KOPT-K1 (cell line): Measurements from ENCODE around the gene MST1.

Experiments used
- H3K27ac ChIP-seq: fragments of 200-600 bp; sonication (generic); 2 replicates; pipeline ENCODE4 v1.5.1; 2016; ENCODE audit warnings: antibody characterized with exemption, mild to moderate bottlenecking, low read depth, low read length; ENCODE audit not compliant: poor library complexity, severe bottlenecking
- H3K36me3 ChIP-seq: fragments of 200-600 bp; sonication (generic); 2 replicates; pipeline ENCODE4 v1.5.1; 2017; ENCODE audit warnings: antibody characterized with exemption, mild to moderate bottlenecking, low read length, moderate library complexity; ENCODE audit not compliant: insufficient read depth
- H3K9me3 ChIP-seq: fragments of 200-600 bp; sonication (generic); 2 replicates; pipeline ENCODE4 v1.5.1; 2017; ENCODE audit warnings: antibody characterized with exemption, low read length, mild to moderate bottlenecking; ENCODE audit not compliant: insufficient read depth, poor library complexity, severe bottlenecking

Gene MST1

DNA sequence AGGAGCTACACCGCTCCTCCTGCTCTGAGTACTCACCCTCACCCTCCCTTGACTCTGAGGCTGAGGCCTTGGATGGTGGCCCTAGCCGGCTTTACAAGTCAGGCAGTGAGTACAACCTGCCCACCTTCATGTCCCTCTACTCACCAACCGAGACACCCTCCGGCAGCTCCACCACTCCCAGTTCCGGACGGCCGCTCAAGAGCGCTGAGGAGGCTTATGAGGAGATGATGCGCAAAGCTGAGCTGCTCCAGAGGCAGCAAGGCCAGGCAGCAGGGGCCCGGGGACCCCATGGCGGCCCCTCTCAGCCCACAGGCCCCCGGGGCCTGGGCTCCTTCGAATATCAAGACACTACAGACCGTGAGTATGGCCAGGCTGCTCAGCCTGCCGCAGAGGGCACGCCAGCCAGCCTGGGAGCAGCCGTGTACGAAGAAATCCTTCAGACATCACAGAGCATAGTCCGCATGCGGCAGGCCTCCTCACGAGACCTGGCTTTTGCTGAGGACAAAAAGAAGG lies 36.3 kb downstream of the MST1 start:
- Histone ChIP-seq H3K36me3 (no peaks in the 10 kb centered on the region), H3K9me3 (no peaks in the 10 kb centered on the region), H3K27ac (no peak overlapping the region)

DNA sequence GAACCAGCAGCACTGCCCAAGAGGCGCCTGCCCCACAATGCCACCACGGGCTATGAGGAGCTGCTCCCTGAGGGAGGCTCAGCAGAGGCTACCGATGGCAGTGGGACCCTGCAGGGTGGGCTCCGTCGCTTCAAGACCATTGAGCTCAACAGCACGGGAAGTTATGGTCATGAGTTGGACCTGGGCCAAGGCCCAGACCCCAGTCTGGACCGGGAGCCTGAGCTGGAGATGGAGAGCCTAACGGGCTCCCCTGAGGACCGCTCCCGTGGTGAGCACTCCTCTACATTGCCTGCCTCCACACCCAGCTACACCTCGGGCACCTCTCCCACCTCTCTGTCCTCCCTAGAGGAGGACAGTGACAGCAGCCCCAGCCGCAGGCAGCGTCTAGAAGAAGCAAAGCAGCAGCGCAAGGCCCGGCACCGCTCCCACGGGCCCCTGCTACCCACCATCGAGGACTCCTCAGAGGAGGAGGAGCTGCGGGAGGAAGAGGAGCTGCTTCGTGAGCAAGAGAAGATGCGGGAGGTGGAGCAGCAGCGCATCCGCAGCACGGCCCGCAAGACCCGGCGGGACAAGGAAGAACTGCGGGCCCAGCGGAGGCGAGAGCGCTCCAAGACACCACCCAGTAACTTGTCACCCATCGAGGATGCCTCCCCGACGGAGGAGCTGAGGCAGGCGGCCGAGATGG lies 36.9 kb downstream of the MST1 start:
- Histone ChIP-seq H3K27ac (no peak overlapping the region), H3K36me3 (no peaks in the 10 kb centered on the region), H3K9me3 (no peaks in the 10 kb centered on the region)

DNA sequence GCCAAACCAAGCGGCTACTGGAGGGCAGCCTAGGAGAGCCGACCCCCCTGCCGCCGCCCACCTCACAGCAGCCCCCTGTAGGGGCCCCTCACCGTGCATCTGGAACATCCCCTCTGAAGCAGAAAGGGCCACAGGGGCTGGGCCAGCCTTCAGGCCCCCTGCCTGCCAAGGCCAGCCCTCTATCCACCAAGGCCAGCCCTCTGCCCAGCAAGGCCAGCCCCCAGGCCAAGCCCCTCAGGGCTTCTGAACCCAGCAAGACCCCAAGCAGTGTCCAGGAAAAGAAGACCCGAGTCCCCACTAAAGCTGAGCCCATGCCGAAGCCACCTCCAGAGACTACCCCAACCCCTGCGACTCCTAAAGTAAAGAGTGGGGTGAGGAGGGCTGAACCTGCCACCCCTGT lies 38.6 kb downstream of the MST1 start:
- H3K27ac ChIP-seq, result no peak overlapping the region
- no peaks in the 10 kb centered on the region for H3K9me3 ChIP-seq
- H3K36me3 ChIP-seq, result no peaks in the 10 kb centered on the region

DNA sequence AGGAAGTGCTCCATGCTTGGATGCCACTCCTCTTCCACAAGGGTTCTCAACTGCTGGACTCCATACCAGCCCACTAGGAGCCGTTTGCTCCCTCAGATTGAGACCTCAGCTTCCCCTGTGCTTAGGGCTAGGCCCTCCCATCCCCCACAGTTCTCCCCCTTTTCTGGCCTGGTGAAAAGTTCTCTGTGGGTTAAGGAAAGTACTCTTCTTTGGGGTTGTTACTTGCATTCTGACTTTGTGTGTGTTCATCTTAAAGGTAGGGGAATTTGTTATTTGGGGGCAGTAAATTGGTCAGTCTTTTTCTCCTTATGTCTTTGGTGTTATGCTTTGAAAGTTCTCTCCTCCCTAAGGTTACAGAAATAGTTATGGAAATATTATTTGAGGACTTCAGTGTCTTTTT lies 39.1 kb downstream of the MST1 start:
- Histone ChIP-seq H3K27ac (no peak overlapping the region), H3K9me3 (no peaks in the 10 kb centered on the region), H3K36me3 (no peaks in the 10 kb centered on the region)

DNA sequence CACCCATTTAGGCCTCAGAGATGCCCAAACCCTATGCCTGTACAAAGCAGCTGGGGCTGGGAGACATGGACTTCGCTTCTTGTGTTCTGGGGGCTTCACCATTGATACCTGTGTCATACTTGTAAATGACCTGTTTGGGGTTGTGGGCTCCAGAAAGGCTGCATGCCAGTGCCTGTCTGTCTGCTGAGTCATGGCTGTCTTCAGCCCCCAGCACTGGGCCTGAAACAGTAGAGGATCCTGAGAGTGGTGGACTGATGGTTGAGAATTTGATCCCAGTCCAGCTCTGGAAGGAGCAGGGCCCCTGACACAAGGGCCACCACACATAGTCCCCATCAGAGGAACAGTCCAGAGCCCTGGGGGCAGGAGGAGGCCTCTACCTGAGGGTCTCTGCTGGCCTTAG lies 39.7 kb downstream of the MST1 start:
- H3K36me3 ChIP-seq, result no peaks in the 10 kb centered on the region
- H3K9me3 ChIP-seq, result no peaks in the 10 kb centered on the region
- H3K27ac ChIP-seq, result no peak overlapping the region

DNA sequence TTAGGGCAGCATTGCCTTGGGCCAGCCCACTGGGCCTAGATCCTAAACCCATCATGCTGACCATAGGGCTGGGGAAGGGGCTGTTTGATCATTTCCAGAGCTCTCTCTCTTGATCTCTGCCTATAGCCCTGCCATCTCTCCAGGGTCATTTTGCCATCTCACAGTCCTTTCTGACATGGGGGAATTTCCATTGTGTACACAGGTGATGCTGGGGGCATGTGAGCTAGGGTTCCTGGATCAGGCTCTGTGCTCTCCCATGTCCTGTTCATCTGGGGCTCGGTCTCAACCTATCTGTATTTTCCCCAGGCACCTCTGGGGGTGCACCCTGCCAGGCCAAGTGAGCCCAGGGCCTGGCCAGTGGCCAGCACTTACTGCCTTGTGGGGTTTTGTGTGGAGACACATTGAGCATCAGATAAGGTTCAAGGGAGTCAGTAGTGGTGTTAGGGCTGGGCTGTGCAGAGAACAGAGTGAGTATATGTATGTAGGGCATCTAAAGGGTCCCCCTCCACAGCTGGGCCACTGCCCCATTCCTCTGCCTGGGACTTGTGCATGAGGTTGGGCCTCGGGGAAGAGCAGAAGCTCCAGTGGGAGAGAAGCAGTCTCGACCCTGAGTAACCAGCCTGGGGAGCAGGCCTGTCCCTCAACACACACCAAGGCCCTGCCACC lies 40.8 kb downstream of the MST1 start:
- no peaks in the 10 kb centered on the region for H3K9me3 ChIP-seq
- no peaks in the 10 kb centered on the region for H3K36me3 ChIP-seq
- H3K27ac ChIP-seq, result no peak overlapping the region

DNA sequence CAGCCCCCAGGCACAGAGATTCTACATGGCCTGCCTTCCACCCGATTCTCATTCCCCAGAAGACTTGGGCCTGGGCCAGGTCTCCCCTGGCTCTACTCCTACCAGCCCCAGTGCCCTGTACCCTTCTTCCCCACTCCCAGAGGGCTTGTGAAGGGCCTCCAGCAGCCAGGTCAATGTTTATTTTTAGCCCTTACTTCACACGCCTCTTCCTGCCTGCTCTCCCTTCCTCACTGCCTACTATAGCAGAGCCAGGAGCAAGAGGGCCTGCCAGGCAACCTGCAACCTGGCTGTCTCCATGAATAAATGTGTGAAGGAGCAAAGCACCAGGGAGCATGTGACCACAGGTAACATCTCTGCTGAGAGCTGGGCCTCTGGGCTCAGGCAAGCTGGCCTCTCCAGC lies 41.5 kb downstream of the MST1 start:
- H3K27ac ChIP-seq, result no peak overlapping the region
- no peaks in the 10 kb centered on the region for H3K36me3 ChIP-seq

DNA sequence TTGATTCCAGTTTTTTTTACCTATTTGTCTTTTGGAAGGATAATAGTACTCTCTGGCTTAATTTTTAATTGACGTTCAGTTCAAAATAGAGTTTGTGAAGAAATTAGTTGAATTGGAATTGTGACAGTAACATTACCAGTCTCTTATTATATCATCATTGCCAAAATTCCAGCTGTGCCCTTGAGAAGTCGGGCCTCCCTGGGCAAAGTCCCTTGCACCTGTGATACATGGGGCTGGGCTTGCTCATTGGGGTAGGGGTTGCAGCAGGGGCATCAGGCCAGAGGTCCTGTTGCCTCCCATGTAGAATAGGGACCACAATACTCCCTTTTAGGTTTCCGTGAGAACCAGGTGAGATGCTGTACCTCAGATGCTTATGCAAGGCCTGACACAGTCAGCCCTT lies 43.0 kb downstream of the MST1 start:
- H3K27ac ChIP-seq, result no peak overlapping the region
- H3K9me3 ChIP-seq, result no peaks in the 10 kb centered on the region

More for the DNA sequence above, 41.5 kb downstream of the MST1 start:
- no peaks in the 10 kb centered on the region for H3K9me3 ChIP-seq

DNA sequence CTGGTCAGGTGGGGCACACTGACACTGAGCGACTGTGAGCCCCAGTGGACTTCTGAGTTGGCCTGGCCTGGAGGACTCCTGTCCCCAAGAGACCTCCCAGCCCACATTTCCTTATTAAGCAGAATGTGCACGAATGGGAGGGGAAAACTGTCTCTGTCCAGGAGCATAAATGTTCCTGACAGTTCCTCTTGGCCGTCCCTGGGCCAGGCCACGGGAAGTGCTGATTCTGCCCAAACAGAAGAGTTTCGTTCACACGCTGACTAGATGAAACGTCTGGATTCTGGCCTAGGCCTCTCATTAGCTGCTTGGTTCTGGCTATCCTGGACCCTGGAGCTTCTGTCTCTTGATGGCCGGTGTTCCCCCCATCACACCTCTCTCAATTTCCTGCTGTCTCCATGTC lies 44.6 kb downstream of the MST1 start:
- no peaks in the 10 kb centered on the region for H3K36me3 ChIP-seq
- H3K27ac ChIP-seq, result no peak overlapping the region
- no peaks in the 10 kb centered on the region for H3K9me3 ChIP-seq

More for the DNA sequence above, 43.0 kb downstream of the MST1 start:
- no peaks in the 10 kb centered on the region for H3K36me3 ChIP-seq

DNA sequence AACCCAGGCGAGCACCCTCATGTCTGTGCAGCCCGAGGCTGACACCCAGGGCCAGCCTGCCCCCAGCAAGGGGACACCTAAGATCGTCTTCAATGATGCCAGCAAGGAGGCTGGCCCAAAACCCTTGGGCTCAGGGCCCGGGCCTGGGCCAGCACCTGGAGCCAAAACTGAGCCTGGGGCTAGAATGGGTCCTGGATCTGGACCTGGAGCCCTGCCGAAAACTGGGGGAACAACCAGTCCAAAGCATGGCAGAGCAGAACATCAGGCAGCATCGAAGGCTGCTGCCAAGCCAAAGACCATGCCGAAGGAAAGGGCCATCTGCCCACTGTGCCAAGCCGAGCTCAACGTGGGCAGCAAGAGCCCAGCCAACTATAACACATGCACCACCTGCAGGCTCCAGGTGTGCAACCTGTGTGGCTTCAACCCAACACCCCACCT lies 46.5 kb downstream of the MST1 start:
- no peaks in the 10 kb centered on the region for H3K9me3 ChIP-seq
- no peak overlapping the region for H3K27ac ChIP-seq
- H3K36me3 ChIP-seq, result no peaks in the 10 kb centered on the region

DNA sequence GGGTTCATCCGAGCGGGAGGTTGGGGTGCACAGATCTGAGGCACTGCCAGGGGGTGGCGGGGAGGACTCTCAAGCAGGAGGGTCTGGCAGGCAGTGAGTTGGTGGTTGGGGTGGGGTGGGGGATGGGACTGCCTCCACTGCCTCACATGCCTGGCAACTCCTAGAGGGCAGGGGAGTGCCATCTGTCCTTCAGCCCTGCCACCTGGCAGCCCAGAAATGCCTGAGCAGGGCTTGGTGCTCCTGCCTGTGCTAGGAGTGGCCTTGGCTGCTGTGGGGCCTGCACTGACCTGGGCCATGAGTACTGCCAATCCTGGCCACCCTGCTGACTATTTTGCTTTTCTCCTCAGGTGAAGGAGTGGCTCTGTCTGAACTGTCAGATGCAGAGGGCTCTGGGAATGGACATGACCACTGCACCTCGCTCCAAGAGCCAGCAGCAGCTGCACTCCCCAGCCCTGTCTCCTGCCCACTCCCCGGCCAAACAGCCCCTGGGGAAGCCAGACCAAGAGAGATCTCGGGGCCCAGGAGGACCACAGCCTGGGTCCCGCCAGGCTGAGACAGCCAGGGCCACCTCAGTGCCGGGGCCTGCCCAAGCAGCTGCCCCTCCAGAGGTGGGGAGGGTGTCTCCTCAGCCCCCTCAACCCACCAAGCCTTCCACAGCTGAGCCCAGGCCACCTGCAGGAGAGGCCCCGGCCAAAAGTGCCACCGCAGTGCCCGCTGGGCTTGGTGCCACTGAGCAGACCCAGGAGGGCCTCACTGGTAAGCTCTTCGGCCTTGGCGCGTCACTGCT lies 47.2 kb downstream of the MST1 start:
- Histone ChIP-seq H3K36me3 (no peaks in the 10 kb centered on the region), H3K27ac (no peak overlapping the region), H3K9me3 (no peaks in the 10 kb centered on the region)

DNA sequence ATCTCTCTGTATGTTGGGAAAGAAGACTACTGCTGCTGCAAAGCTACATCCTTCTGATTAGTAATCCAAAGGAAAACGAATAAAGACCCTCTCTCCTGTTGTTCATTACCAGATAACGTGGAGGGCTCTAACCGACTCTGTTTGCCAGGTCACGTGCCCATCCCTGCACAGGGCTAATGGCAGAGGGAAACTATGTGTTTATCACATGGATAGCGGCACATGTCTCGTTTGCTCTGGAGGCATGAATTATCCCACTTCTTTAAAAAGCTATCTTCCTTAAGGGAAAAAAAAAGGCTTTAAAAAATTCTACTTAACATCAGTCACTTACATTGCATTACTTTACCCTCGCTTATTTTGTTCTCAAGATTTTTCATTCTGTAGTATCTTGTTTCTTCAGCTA lies 48.0 kb downstream of the MST1 start:
- H3K27ac ChIP-seq, result no peak overlapping the region
- no peaks in the 10 kb centered on the region for H3K36me3 ChIP-seq
- no peaks in the 10 kb centered on the region for H3K9me3 ChIP-seq

DNA sequence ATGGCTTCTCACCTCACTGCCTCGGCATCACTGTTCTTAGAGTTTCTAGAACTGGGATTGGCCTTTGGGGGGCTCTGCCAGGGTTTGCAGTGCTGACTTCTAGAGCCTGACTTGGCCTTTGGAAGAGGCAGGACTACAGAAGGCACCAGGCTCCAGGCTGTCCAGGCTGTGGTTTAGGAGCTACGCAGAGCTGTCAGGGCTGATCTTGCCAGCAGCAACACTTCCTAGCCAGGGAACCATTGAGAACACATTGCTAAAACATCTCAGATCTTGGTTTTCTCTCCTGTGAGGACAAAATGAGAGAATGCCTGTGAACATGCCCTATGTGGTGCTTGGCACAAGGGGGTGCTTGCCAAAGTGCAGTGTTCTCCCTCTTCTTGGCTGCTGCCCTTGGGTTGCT lies 49.7 kb downstream of the MST1 start:
- H3K9me3 ChIP-seq, result no peaks in the 10 kb centered on the region
- H3K27ac ChIP-seq, result no peak overlapping the region
- no peaks in the 10 kb centered on the region for H3K36me3 ChIP-seq

DNA sequence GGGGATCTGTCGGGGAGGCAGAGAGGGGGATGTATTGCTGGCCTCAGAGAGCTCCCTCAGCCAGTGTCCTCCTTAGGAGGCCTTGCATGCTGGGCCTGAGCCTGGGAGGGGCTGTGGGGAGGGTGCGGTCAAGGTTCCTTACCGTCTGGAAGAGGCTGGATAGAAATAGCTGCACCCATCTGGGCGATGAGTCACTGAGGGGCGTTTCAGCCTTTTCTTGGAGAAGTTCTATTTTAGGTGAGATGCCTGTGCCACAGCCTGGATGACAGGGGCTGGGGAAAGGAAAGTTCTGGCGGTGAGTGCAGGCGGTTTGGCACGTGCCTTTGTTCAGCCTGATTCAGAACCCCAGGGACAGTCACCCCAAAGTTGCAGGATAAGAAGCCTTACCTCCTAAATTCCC lies 50.8 kb downstream of the MST1 start:
- Histone ChIP-seq H3K36me3 (no peaks in the 10 kb centered on the region), H3K27ac (no peak overlapping the region), H3K9me3 (no peaks in the 10 kb centered on the region)

DNA sequence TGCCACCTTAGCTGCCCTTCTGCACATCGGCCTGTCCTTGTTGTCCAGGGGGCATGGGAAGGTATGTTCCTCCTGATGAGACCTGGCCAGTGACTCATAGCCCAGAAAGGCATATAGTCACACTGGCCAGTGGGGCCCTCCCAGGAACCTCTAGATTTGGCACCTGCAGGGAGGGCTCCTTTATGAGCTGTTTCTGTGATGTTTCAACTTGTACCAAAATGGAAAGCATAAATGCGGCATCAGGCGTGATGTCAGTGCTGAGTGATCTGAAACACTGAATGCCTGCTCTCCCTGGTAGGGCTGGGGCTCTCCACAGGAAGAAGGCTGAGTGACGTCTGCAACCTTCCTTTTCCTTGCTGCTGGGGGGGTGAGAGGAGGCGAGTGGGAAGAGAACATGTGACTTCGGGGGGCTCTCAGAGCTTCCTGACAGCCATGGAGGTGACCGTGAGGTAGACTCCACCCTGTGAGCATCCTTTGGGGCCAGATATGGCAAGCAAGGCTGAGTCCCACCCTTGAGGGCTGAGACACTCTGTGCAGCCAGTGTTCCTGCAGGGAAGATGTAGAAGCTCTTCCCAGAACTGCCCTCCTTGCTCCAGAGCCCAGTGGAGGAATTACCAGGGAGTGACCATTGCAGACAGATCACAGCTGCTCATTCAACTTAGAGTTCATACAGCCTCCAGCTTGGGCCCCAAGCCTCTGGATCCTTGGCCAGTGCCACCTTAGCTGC lies 52.2 kb downstream of the MST1 start:
- Histone ChIP-seq H3K36me3 (no peaks in the 10 kb centered on the region), H3K27ac (no peak overlapping the region)

More for the DNA sequence above, 52.2 kb downstream of the MST1 start:
- peaks cover under 1% of the 10 kb centered on the region for H3K9me3 ChIP-seq
